SW 1271 (cell line): Measurements from ENCODE around the gene TUBB1.

Source experiments
- DNase-seq, 2 experiments: peaks; one replicate each; lab custom pipeline; 2025; lab: John Stamatoyannopoulos, UW

The TUBB1 gene

DNA sequence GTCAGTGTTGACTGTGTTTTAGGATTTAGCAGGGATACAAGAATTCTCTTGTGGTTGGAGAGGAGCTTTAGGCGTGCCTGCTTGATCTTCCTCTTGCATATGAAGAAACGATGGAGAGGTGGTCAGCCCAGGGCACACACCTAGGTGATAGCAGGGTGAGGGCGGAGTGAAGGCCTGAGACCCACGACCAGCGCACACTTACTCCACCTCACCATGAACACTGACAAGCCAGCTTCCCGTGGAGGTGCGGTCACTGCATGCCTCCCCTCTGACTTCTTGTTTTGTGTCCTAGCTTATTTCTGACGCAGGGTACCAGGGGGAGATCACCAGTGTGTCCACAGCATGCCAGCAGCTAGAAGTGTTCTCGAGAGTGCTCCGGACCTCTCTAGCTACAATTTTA lies 30.0 kb upstream of the TUBB1 start:
- DNase-seq, result no peak

DNA sequence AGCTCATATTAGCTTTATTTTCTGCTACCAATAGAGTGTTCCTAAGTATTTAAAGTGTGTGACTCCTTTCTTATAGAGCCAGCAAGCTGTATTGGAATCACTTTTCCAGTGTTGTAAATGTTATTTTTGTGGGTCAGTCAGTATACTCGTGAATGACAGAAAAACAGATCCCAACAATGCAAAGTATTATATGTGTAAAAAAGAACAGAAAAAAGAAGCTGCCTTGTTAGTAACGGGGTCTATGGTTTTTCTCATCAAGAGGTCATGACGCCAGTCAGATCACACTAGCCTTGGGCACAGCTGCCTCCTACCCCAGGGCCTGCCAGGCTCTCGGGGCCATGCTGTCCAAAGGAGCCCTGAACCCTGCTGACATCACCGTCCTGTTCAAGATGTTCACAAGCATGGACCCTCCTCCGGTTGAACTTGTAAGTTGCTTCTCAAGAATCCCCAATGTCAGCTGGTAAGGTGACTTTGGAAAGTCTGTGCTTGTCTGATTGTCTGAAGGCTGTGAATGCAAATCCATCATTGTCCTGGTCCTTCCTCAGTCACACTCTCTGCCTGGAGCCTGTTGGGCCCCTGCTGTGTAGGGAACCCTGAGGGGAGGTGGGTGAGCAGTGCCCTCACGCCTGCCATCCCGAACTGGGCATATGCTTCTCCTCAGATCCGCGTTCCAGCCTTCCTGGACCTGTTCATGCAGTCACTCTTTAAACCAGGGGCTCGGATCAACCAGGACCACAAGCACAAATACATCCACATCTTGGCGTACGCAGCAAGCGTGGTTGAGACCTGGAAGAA lies 28.4 kb upstream of the TUBB1 start:
- no peak for DNase-seq

DNA sequence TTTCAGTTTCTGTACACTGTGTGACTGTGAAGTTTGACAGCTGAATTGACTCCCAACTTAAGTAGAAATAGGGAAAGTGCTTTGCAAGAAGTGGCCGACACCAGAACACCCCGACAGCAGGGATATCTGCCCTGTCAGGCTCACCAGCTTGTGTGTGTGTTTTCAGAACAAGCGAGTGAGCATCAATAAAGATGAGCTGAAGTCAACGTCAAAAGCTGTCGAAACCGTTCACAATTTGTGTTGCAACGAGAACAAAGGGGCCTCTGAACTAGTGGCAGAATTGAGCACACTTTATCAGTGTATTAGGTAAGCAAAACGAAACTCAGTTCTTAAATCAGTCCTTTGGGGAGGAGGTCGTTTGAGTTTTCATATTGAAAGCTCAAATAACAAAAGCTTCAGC lies 27.5 kb upstream of the TUBB1 start:
- DNase-seq, result no peak

DNA sequence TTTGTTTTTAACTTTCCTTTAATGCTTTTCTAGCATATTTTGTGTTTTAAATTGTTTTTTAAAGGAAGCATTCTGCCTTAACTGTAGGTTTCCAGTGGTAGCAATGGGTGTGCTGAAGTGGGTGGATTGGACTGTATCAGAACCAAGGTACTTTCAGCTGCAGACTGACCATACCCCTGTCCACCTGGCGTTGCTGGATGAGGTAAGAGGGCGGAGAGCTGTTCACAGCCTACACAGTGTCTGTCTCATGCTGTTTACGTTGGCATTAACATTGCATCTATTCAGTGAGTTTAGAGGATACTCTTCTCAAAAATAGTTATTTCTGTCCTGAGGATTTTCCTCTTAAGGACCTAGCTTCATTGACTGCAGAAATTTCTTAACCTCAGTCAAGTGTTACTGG lies 26.3 kb upstream of the TUBB1 start:
- DNase-seq, result no peak

DNA sequence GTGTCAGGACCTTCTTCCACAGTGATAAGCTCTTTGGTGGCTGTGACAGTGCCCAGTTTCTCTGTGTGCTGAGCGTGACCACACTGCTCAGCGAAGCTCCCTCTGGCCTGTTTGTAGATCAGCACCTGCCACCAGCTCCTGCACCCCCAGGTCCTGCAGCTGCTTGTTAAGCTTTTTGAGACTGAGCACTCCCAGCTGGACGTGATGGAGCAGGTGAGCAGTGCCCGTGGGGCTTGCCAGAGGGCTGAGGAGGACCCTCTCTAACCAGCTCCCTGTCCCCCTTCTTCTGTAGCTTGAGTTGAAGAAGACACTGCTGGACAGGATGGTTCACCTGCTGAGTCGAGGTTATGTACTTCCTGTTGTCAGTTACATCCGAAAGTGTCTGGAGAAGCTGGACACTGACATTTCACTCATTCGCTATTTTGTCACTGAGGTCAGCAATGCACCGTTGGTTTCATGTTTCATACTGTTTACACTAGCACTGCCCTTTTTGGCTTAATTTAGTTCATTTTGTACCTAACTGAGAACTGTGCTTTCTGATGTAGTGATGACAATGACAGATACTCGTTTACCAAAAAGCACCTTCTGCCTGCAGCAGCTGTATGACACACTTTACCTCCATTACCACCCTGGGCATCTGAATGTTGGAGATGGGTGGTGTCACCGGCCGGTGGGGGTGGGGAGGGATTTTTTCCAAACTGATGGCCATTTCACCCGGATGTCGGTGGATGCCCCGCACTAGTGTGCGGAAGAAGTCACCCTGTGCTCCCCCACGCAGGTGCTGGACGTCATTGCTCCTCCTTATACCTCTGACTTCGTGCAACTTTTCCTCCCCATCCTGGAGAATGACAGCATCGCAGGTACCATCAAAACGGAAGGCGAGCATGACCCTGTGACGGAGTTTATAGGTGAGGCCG lies 25.6 kb upstream of the TUBB1 start:
- DNase-seq, result no peak

DNA sequence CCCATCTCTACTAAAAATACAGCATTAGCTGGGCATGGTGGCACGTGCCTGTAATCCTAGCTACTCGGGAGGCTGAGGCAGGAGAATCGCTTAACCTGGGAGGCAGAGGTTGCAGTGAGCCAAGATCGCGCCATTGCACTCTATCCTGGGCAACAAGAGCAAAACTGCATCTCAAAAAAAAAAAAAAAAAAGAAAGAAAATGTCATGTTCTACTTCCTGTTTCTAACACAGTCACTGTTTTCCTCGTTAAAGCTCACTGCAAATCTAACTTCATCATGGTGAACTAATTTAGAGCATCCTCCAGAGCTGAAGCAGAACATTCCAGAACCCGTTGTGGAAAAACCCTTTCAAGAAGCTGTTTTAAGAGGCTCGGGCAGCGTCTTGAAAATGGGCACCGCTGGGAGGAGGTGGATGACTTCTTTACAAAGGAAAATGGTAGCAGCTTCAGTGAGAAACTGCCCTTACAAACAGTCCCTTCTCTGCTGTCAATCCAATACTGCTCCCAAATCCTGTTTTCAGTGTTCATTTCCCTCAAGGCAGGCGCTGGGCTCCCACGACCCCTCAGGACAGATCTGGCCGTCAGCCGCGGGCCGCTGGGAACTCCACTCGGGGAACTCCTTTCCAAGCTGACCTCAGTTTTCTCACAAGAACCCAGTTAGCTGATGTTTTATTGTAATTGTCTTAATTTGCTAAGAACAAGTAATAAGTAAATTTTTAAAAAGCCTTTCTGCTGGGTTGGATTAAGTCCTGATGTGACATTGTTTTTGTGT lies 24.7 kb upstream of the TUBB1 start:
- DNase-seq, result no peak

DNA sequence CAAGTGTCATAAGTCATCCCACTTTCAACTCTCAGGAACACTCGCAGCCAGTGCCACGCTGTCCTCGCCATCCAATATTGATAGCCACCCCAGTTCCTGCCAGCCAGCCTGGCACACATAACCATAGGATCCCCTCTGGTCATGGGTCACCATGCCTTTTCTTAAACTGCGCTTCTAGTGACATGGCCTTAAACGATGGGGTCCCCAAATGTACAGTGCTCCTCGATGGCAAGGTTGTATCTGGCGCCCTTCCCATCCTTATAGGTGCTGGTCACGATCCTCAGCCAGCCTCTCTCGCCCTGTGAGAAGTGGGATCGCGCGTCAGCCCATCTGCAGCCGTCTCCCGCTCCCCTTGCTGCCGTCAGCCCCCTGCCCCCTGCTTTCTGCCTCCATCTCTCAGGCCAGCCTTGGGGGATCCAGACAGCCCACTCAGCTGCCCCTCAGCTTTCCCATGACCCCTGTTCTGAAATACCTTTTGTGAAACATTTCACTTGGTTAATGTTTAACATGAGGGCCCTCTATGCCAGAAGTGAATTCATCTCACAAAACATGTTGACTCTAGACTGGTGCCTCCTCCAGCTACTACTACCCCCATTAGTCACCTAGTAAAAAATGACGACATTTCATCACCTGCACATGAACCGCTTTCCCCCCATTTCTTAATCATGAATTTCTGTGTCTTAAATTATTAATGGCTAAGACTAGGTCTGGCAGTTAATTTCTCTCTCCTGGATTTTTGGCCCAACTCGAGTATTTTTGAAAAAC lies 23.6 kb upstream of the TUBB1 start:
- DNase-seq, result no peak

DNA sequence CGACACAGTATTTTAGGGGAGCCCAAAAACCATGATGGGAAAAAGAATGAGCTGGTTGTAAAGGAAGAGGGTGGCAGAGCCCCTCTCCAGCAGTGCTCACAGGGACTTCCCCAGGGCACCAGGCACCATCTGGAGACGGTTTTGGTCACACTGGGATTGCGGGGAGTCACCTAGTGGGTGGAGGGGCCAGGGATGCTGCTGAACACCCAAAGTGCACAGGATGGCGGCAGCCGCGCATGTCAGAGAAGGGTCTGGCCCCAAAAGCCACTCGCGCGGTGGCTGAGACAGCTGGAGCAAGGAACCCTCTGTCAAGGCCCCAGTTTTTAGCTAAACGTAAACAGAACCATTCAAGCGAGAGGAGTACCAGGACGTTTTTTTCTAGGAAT lies 23.0 kb upstream of the TUBB1 start:
- DNase-seq, result no peak

DNA sequence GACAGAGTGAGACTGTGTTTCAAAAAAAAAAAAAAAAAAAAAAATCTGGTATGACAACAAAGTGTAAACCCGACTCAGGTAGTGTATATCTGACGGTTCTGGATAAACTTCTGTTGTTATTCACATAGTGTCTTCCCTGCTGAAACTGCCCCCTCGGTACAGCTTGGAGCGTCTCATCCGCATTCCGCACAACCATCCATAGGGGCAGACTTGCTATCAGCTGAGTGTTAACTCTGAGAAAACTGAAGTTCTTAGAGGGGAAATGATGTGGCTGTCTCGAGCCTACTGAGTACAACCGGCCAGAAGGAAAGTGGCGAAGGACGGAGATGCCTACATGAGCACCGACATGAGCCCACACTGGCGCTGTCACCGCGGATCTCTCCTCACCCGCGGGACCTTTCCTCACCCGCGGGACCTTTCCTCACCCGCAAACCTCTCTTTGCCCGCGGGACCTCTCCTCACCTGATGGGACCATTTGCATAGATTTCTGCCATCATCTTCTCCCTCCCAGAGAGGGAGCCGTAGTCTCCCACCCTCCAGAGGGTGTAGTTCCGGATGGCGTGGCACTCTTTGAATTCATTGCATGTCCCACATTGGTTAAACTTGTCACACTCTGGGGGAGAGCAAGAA lies 22.0 kb upstream of the TUBB1 start:
- no peak for DNase-seq

DNA sequence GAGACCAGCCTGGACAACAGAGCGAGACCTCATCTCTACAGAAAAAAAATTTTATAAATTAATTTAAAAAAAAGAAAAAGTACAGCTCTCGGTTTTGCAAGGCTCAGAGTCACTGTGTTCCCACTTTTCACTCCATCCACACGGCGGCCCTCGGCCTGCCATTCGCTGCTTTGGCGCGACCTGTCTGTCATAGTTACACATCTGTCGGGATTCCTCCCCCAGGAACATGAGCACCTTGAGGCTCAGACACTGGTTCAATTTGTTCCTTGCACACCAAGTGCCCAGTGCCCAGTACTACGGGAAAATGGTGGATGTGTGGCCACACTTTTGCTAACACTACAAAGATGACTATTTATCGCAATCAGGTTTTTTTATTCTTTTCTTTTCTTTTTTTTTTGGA lies 20.6 kb upstream of the TUBB1 start:
- DNase-seq, result no peak

DNA sequence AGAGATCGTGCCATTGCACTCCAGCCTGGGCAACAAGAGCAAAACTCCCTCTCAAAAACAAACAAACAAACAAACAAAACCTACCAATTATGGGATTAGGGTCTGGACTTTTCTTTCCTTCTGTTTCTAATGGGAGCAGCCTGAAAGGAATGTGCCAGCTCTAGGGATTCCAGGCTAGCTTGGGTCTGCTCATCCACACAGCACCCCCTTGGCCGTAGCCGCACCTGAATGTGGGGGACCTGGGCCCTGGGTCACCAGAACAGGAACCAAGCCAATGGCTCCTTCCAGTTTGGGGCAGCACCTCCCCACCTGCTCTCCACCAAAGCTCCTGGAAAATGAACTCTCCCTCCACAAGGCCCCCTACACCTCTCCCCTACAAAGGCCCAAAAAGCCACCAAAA lies 18.9 kb upstream of the TUBB1 start:
- no peak for DNase-seq

DNA sequence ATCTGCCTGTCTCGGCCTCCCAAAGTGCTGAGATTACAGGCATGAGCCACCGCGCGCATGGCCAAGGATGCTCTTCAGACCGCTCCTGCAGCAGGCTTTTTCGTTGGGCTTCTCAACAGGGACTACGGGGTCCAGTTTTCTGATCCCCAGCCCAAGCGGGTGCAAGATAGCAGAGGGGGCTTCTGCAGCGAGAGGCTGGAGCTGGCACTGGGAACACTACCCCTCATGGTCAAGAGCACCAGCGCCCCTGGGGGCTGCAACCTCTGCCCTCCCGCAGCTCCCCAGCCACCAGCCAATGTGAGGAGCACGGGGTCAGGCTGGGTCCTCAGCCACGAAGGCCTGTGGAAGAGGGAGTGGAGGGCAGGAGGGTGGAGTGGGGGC lies 18.2 kb upstream of the TUBB1 start:
- DNase-seq, result no peak

DNA sequence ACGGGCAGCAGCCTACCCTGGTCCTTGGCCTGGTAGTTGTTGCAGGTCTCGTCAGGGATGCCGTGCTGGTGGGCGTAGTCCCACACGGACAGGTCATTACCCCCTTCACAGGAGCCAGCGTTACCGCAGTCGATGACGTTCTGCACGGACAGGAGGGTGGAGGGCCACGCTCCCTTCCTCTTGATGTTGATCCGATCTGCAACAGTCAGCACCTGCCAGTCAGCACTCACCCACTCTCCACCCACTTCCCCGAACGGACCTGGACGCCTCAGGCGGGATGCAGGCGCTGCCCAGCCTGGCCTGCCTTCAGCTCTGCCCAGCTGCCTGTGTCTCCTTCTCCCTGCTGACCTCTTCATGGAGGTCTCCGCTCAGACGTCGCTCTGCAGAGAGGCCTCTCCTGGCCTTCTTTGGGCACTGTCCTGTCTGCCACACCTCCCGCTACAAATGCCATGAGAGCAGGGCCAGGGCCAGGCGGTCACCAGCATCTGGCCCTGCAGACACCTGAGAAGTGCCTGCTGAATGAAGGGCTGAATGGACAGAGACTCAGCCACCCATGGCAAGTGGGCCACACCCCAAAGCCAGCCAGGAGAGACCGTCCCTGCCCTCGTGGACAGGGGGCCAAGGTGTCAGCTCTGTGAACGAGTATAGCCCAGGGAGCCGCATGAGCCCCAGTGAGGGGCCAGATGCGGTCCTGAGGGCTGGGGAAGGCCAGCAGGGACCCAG lies 17.6 kb upstream of the TUBB1 start:
- DNase-seq, result no peak

DNA sequence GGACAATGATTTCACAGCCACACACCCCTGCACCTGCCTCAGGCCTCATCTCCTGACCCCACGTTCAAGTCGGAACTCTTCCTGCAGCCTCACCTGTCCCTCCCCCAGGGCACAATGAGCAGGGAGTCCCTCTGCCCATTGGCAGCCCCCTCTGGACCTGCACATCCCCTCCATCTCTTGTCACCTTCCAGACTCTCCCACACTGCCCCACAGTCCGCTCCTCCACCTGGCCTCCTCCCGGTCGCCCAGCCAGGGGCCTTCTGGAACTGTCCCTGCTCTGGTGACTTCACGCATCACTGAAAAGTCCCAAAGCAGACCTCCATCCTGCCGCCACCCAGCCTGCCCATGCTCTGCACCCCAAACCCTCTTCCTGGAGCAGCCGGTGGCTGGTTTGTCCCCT lies 16.8 kb upstream of the TUBB1 start:
- DNase-seq, result no peak

DNA sequence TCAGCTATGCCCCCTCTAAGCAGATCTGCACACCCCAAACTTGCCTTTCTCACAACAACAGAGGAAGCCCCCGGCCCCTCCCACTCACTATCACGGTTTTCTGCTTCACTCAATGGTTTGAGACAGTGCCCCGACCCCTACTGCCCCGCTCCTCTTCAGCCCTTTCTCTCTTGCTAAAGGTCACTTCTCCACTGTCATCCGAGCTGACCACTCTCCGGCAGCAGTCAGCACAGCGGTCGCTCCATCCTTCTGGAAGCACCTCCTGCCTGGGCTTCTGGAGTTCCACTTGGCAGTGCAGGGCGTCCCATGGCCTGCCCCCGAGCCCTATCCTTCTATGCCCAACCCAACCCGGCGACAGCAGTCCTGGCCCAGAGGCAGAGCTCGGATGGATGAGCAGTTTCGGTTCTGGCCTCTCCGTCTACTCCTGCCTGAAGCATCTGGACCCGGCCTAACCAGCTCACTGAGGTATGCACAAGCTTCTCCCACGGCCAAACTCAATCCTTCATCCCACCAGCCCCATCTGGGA lies 16.3 kb upstream of the TUBB1 start:
- no peak for DNase-seq

DNA sequence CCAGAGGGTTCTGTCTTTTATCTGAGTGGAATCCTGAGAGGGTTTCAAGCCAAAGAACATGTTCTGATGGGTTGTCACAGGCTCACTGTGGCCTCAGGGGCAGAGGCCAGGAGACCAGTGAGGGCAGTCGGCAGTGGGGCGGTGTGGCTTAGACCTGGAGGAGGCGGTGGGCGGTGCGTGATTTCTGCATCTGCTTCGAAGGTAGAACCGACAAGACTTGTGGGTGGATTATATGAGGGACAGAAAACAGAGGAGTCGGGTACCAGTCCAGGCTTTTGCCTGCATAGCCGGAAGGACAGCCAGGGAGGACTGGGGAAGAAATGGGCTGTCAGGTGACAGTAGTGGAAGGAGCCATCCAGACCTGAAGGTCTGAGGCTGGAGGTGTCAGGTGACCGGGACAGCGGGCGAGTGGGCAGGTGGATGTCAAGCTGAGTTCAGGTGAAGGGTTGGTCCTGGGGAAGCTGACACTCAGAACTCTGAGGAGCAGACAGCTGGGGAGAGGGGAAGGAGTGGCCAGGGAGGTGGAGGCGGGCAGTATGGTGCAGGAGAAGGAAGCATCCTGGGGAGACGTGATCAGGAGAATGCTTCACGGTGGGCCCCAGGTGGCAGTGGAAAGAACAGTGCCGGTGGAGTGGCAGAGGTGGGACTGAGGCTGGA lies 15.3 kb upstream of the TUBB1 start:
- no peak for DNase-seq

DNA sequence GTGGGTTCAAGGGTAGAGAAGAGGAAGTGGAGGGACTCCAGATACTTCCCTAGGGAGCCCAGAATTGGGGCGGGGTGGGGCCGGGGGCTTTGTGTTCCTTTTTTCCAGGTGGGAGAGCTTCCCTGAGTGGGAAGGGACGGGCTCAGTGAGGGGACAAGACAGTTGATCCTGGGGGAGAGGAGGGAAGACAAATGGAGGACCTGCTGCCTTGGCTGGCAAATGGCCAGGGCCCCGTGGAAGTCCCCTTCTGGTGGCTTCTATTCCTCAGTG lies 14.8 kb upstream of the TUBB1 start:
- no peak for DNase-seq

DNA sequence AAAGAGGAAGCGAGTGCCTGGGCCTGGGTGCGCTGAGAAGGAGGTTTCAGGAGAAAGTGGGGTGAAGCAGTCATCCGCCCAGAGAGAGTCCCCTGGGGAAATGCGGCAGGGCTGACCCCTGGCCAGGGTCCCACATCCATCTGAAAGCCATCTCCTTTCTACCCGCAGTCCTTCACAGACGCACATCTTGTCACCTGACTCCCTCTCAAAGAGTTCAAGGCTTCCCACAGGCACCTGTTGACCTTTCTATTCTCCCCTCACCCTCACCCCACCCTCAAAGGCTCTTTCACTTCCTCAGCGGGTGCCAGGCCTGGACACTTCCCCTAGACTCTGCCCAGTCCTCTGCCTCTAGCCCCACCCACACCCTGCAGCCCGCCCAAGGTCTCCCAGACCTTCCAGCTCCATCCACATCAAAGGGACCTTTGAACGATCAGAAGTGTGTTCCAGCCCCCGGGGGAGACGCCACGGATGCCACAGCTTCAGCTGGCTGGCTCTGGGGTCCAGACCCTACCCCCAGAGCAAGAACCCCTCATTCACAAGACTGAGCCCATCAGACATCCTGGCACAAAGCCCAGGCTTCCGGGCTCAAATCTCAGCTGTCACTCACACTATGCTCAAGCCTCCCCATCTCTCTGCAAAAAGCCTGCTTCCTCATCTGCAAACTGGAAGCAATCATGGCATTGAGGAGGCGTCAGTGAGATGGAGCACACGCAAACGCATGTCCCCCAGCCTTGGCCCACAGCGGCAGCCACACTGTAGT lies 14.3 kb upstream of the TUBB1 start:
- no peak for DNase-seq

DNA sequence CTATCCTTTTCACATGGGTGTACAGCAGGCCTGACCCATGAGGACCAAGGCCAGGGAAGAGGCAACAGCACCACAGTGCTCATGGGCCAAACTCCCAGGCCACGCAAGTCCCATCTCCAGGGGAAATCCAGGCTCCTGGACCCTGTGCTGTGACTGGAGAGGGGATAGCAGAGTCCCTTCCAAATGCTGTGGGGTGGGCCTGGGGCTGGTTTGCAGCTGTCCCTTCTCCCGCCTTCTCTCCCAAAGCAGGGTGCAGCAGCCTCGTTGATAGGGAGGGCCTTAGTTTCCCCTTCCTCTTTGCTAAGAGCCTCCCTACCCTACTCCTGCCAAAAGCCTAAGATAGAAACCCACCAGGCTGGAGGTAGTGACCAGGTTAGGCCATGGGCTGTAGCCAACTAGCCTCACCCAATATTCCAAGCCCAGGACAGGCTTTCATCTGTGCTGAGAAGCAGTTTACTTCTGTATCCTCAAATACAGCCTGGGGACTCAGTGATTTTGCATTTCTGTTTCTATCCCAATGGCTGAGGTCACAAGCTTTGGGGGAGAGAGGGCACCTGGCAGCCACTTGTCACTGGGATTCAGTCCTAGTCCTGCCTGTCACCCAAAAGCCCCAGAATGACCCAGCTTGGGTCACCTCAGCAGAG lies 13.6 kb upstream of the TUBB1 start:
- no peak for DNase-seq
